ENCODE results near the gene SLC44A1.

DNA sequence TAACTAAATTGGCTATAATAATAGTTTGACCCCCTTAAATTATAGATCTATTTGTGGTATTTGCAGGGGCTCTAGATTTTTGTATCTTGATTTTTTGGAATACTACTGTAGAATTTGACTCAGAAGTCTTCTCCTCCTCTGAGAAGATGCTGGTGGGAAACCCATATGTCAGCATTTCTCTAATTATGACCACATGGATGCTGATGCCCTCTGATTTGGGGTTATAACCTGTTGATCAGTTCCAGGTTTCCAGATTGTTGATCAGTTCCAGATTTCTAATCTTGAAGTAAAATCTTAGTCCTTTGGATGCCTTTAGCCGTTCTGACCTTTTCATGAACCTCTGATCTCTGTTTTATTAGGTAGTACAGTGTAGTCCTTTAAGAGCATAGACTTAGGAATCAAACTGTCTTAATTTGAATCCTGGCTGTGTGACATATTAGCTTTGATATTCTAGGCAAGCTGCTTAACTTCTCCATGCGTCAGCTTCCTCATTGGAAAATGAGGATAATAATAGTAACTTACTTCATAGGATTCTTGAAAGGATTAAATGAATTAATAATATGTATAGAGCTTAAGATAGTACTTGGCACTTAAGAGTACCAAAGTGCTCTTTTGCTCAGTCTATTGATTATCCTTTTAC is 211.5 kb downstream of the SLC44A1 start:
- no peak for TF ChIP-seq POLR2A (IDR thresholded peaks at IDR 0.05)
- TF ChIP-seq, protein P1, sequence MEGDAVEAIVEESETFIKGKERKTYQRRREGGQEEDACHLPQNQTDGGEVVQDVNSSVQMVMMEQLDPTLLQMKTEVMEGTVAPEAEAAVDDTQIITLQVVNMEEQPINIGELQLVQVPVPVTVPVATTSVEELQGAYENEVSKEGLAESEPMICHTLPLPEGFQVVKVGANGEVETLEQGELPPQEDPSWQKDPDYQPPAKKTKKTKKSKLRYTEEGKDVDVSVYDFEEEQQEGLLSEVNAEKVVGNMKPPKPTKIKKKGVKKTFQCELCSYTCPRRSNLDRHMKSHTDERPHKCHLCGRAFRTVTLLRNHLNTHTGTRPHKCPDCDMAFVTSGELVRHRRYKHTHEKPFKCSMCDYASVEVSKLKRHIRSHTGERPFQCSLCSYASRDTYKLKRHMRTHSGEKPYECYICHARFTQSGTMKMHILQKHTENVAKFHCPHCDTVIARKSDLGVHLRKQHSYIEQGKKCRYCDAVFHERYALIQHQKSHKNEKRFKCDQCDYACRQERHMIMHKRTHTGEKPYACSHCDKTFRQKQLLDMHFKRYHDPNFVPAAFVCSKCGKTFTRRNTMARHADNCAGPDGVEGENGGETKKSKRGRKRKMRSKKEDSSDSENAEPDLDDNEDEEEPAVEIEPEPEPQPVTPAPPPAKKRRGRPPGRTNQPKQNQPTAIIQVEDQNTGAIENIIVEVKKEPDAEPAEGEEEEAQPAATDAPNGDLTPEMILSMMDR (IDR thresholded peaks at IDR 0.05), result no peak

Data from Peyer's patch (tissue), 4 donors.